Measurements from ENCODE around the gene KASH5.
"Not testable (repeated sequence)": the region's sequence is repeated elsewhere in the genome, so short reads cannot be mapped to it uniquely, and the experiment has no call there.

KASH5 gene

GRCh38 chr19:49368711-49369358 lies 19.2 kb upstream of the KASH5 start:
- no peak for DNase-seq (ENCODE audit: extremely low spot score)
- no peak for TF ChIP-seq CTCF (IDR thresholded peaks at IDR 0.05; ENCODE audit: control extremely low read depth, extremely low read depth, low read depth, missing control alignments)
- ChIA-PET POLR2A (no interaction called here), CTCF (interaction anchor here (0.7 to 1.5 kb wide), 3 partner anchors 10 to 40 kb away, joined by 3 to 5 read pairs (median 3); no protein-coding TSS in a partner anchor)

- CTCF ChIA-PET = interaction anchor here (1.5 kb wide), 1 partner anchor 14 kb away, joined by 3 read pairs; no protein-coding TSS in a partner anchor
- POLR2A ChIA-PET = no interaction called here
- DNase-seq (ENCODE audit: extremely low spot score) = no peak
- no peak for TF ChIP-seq CTCF (IDR thresholded peaks at IDR 0.05; ENCODE audit: control extremely low read depth, extremely low read depth, low read depth, missing control alignments)
These were observed 16.9 kb upstream of the KASH5 start for GRCh38 chr19:49371184-49371583.

- POLR2A ChIA-PET; DNase-seq (ENCODE audit: extremely low spot score): not testable (repeated sequence)
- CTCF ChIA-PET = interaction anchor here (0.9 kb wide), 1 partner anchor 164 kb away, joined by 3 read pairs; no protein-coding TSS in a partner anchor
These were observed 14.9 kb upstream of the KASH5 start for GRCh38 chr19:49373174-49373573.

- no peak for TF ChIP-seq CTCF (IDR thresholded peaks at IDR 0.05; ENCODE audit: control extremely low read depth, extremely low read depth, low read depth, missing control alignments)
- ChIA-PET POLR2A (interaction anchor here (0.6 to 0.9 kb wide), 3 partner anchors 34 to 165 kb away, joined by 3 to 6 read pairs (median 4); no protein-coding TSS in a partner anchor), CTCF (interaction anchor here (0.8 to 1.6 kb wide), 7 partner anchors 10 to 195 kb away, joined by 3 to 9 read pairs (median 3); partner anchors contain the start of gene KASH5)
- DNase-seq (ENCODE audit: extremely low spot score) = no peak
These were observed 13.2 kb upstream of the KASH5 start for GRCh38 chr19:49374665-49375434.

GRCh38 chr19:49378512-49378911 lies 9.5 kb upstream of the KASH5 start:
- no peak for DNase-seq (ENCODE audit: extremely low spot score)
- ChIA-PET POLR2A (interaction anchor here (0.7 kb wide), 1 partner anchor 18 kb away, joined by 4 read pairs; no protein-coding TSS in a partner anchor), CTCF (interaction anchor here (0.6 to 5.9 kb wide), 7 partner anchors 10 to 63 kb away, joined by 3 to 33 read pairs (median 3); partner anchors contain the start of genes DKKL1 and TEAD2)

GRCh38 chr19:49380391-49380790 lies 7.7 kb upstream of the KASH5 start:
- no peak for TF ChIP-seq CTCF (IDR thresholded peaks at IDR 0.05; ENCODE audit: control extremely low read depth, extremely low read depth, low read depth, missing control alignments)
- no peak for DNase-seq (ENCODE audit: extremely low spot score)
- ChIA-PET POLR2A (no interaction called here), CTCF (interaction anchor here (1.1 to 5.9 kb wide), 3 partner anchors 10 to 63 kb away, joined by 3 to 33 read pairs (median 3); no protein-coding TSS in a partner anchor)

More at GRCh38 chr19:49378512-49378911, 9.5 kb upstream of the KASH5 start:
- no peak for TF ChIP-seq CTCF (IDR thresholded peaks at IDR 0.05; ENCODE audit: control extremely low read depth, extremely low read depth, low read depth, missing control alignments)

Data from GM10248 (cell line).